NK-92 (cell line): ENCODE measurements around the gene GRAMD1B.

Source experiments
- DNase-seq: peaks from one replicate; lab custom pipeline; 2025; ENCODE audit not compliant: unreplicated experiment; lab: John Stamatoyannopoulos, UW

Gene GRAMD1B

GRCh38 chr11:123429913-123430720 lies at the start of gene GRAMD1B:
TSS of gene GRAMD1B (plus strand) at chr11:123430269. CDS start at chr11:123430793, 524 bp downstream.
- no peak for DNase-seq

DNA sequence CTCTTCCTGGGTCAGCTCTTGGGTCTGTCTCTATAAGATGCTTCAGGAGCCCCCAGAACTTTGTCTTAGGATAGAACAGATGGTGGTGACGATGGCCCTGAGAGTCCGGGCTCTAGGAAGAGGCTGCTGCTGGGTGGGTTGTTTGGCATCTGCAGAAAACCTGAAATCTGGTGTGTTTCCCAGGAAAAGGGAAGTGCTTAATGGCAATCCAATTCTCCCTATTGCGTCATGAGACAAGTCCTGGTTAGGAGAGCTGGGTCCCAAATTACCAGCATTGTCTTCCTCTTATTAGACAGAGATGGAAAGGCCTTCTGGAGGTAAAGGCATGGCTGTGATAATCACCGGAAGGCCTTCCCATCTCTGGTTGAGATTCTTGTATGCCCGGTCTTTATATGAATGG lies 48.9 kb upstream of the GRAMD1B start:
- no peak for DNase-seq

DNA sequence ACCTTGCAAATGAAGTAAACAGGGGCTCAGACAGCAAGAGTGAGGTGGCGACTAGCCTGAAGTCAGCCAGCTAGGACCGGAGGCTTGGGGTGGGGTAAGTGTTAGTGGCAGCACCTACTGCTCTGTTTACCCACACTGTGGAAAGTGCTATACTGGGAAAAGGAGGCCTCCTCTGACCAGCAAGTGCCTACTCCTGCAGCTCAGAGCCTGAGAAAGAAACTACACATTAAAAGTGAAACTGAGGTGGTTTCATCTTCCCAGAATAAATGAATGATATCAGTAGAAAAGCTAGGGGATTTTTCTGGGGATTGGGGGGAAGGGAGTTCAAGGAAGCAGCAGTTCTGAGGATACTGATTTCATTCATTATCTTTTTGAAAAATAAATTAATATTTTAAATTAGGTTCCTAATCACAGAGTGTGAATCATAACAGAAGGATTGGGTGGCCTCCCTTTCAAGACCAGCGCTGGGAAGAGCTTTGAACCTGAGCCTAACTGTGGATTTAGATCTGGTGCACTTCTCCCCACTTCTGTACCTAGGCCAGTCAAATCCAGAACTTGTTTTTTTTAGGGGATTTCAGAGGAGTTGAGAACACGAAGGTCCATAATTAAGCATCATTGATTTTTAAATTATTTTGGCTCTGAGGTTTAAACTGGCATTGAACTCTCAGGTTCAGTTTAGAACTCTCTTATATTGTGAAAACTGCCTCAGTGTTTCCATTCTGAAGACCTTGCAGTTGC lies 48.1 kb upstream of the GRAMD1B start:
- no peak for DNase-seq

DNA sequence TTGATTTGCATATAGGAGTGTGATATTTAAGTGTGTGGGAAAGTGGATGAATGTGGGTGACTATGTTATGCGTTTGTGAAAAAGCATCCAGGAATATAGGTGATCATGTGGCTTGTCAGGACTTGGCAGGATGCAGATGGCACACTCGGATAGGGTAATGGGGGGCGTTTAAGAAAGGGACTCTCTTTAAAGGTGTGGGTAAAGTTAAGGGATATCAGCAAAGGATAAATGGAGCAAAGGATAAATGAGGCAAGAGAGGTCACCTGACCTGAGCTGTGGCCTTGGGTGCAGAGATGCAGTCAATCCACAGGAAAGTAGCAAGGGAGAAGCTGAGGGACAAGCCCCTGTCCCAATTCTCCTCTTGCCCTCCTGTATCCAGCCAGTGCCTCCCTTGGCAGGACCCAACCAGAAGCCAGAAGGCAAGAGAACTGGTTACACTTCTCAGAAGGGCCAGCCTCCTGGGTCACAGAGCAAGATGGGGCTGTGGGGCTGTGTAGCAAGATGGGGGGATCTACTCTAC lies 47.5 kb upstream of the GRAMD1B start:
- DNase-seq, result no peak

GRCh38 chr11:123384116-123384515 lies 46.0 kb upstream of the GRAMD1B start:
- no peak for DNase-seq

- DNase-seq, result no peak
Observed at GRCh38 chr11:123386796-123387510, 43.1 kb upstream of the GRAMD1B start.

- no peak for DNase-seq
Observed at GRCh38 chr11:123388640-123389039, 41.4 kb upstream of the GRAMD1B start.

- DNase-seq, result no peak
Observed at GRCh38 chr11:123390146-123390545, 39.9 kb upstream of the GRAMD1B start.

- DNase-seq, result no peak
Observed at GRCh38 chr11:123391646-123392348, 38.3 kb upstream of the GRAMD1B start.

- DNase-seq, result no peak
Observed at GRCh38 chr11:123392431-123392830, 37.6 kb upstream of the GRAMD1B start.

DNA sequence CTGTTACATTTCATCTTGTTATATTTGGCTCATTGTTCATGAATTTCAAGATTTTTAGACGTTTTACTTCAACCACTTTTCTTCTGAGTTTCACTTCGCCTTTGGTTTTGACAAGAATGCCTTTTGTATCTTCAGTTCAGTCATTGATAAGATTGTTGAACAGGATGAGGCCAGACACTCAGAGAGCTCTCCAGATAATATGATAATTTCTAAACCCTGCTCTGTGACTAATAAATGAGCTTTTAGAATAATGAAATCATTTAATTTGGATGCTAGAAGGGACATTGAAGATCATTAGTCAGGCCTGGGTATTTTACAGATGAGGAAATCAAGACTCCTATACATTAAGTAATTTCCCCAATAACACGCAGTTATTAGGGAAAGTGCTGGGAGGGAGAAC lies 37.2 kb upstream of the GRAMD1B start:
- DNase-seq, result no peak

DNA sequence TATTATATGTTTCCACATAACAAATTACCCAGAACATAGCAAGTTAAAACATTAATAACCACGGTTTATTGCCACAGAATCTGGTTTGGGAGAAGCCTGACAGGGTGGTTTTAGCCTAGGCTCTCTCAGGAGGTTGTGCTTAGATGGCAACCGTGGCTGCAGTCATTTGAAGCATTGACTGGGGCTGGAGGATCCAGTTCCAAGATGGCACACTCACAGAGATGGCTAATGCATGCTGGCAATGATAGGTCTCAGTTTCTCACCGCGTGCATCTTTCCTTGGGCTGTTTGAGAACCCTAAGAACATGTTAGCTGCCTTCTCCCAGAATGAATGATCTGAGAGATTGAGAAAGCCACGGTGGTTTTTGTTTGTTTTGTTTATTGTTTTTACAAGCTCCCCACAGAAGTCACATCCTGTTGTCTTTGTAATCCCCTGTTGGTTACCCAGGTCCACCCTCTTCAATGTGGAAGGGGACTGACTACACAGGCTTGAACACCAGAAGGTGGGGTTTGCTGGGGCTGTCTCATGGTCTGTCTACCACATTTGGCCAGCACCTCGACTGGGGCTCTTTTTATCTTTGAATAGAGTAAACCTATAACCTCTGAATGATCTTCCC lies 36.6 kb upstream of the GRAMD1B start:
- DNase-seq, result no peak

GRCh38 chr11:123404676-123405075 lies 25.4 kb upstream of the GRAMD1B start:
- DNase-seq, result no peak

GRCh38 chr11:123405123-123405592 lies 24.9 kb upstream of the GRAMD1B start:
- DNase-seq, result no peak

GRCh38 chr11:123406441-123407129 lies 23.5 kb upstream of the GRAMD1B start:
- DNase-seq, result no peak

GRCh38 chr11:123407130-123407995 lies 22.7 kb upstream of the GRAMD1B start:
- no peak for DNase-seq

GRCh38 chr11:123407996-123408597 lies 22.0 kb upstream of the GRAMD1B start:
- DNase-seq, result no peak
